ENCODE measurements around the gene SOWAHA.

DNA sequence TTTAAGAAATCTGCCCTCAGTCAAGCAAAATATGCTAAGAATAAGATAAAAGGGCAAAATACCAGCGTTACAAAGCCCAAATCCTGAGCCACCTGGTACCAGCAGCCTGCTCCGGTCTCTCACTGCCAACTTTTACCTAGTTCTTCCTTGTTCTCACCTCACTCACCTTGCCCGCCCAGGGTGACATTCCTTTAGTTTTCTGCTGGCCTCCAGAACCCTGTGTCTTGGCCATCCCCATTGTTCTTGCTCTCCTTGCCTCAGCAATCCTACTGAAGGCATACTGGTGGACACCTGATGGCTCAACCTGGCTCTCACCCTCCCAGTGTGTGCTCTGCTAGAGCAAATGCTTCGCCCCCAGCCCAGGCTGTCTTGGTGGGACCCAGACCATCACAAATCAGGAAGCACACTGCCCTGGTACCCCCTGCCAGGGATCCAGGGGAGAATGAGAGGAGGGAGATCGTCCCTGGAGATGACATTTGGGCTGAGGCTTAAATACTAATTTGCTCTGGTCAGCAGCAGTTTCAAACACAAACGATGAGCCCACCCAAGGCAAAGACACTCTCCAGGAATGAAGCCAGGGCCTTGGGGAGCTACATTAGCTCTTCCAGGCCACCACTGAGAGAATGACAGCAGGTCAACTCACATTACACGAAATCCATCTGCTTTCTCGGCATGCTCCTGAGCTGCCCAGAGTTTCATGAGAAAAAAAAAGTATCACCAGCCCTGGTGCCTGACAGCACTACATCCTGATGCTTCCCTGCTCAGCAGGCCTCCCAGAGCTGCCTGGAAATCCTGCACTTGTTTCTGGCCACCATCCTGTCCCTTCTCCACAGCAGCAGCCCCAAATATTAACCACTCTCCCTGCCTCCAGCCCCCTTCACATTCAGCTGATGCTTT lies 23.9 kb upstream of the SOWAHA start:
- TF ChIP-seq, protein P1, sequence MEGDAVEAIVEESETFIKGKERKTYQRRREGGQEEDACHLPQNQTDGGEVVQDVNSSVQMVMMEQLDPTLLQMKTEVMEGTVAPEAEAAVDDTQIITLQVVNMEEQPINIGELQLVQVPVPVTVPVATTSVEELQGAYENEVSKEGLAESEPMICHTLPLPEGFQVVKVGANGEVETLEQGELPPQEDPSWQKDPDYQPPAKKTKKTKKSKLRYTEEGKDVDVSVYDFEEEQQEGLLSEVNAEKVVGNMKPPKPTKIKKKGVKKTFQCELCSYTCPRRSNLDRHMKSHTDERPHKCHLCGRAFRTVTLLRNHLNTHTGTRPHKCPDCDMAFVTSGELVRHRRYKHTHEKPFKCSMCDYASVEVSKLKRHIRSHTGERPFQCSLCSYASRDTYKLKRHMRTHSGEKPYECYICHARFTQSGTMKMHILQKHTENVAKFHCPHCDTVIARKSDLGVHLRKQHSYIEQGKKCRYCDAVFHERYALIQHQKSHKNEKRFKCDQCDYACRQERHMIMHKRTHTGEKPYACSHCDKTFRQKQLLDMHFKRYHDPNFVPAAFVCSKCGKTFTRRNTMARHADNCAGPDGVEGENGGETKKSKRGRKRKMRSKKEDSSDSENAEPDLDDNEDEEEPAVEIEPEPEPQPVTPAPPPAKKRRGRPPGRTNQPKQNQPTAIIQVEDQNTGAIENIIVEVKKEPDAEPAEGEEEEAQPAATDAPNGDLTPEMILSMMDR (IDR thresholded peaks at IDR 0.05 in 2 of 3, conservative IDR thresholded peaks at IDR 0.05 in 1 of 3; ENCODE audit: control insufficient read depth in 2 of 3, extremely low read depth in 1 of 3, insufficient read depth in 1 of 3, low read depth in 3 of 3, low read length in 3 of 3): no peak
- no peak for TF ChIP-seq GATAD2B (conservative IDR thresholded peaks at IDR 0.05; ENCODE audit: low read depth)
- TF ChIP-seq EZH2 (IDR thresholded peaks at IDR 0.05; ENCODE audit: borderline replicate concordance, control insufficient read depth, low read depth, low read length): no peak
- TF ChIP-seq YY1 (IDR thresholded peaks at IDR 0.05; ENCODE audit: low read depth, low read length): no peak
- TF ChIP-seq, protein P2, sequence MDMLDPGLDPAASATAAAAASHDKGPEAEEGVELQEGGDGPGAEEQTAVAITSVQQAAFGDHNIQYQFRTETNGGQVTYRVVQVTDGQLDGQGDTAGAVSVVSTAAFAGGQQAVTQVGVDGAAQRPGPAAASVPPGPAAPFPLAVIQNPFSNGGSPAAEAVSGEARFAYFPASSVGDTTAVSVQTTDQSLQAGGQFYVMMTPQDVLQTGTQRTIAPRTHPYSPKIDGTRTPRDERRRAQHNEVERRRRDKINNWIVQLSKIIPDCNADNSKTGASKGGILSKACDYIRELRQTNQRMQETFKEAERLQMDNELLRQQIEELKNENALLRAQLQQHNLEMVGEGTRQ (IDR thresholded peaks at IDR 0.05; ENCODE audit: borderline replicate concordance, low read depth, low read length): no peak
- no peak for TF ChIP-seq KDM1A (IDR thresholded peaks at IDR 0.05; ENCODE audit: borderline replicate concordance)
- TF ChIP-seq POLR2A (IDR thresholded peaks at IDR 0.05; ENCODE audit: low read depth, low read length): no peak
- no peak for TF ChIP-seq POLR2AphosphoS5 (IDR thresholded peaks at IDR 0.05; ENCODE audit: low read length)
- no peak for TF ChIP-seq RELA (IDR thresholded peaks at IDR 0.05; ENCODE audit: borderline replicate concordance, partially characterized antibody)
- TF ChIP-seq EP300 (IDR thresholded peaks at IDR 0.05; ENCODE audit: borderline replicate concordance in 1 of 2, control insufficient read depth in 1 of 2, low read depth in 2 of 2, low read length in 2 of 2): no peak

Data from GM12878 (cell line).